ENCODE data around the gene KCNQ4.

The KCNQ4 gene

DNA sequence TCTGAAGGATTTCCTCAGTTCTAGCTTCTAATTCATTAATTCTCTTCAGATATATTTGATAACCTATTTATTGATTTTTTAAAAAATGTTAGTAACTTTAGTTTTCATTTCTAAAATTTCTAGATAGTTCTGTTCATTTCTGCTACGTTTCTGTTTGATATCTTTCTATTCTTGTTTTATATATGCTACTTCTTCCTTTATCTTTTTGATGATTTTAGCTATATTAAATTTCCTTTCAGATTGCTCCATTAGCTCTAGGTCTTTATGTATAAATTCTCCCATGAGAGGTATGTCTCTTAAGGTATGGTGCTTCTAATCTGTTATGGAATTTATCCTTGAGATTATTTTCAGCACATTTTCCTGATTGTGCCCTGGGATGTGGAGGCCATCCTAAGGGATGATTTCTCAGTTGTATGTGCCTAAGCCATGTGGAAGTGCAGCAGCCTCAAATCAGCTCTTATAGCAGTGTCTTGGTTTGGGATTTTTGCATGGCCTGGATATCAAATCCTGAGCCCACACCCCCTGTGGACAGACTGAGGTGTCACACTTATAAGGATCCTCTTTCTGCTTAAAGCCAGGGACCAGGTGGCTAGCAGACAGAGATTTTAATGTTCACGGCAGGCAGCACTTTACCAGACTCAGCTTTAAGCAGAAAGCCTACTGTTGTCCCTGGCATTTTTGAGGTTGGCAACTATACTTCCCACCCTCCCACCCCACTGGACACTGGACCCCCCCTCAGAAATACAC is 6.2 kb upstream of the KCNQ4 start:
- no peak for DNase-seq

DNA sequence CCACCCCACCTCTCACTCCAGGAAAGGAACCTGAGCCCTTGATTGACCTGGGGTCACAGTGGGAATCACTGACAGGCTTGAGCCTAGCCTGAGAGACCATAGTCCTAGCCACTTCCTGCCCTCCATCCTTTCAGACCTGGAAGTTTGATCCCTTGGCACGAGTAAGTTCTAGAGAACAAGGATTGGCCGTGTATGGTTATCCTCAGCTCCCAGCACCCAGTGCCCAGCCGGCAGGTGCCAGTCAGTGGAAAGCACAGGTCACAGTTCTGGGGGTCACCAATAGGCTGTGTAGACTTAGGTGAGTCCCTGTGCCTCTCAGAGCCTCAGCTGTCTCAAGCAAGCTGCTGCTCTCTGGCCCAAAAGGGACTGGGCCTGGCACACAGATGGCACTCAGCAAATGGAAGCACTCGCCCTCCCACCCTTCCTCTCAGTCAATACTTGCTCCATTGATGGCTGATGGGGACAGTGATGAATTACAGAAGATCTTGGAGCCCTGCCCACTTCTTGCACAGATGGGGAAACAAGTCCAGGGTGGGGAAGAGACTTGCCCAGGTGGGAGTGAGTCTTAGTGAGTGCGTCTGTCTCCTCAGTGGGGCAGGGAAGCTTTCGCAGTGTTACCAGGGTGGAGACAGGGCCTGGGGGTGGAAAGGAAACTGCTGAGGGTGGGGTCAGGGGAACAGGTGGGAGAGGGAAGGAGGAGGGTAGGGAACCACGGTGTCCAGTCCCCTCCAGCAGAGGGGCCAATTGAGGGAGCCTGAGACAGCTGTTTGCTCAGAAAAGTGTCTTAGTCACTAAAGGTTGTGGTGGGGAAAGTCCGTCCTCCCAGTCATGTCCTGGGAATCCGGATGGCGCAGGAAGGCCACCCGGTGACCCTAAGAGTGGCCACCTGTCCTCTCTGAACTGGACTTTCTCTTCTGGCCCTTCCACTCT is 2.6 kb upstream of the KCNQ4 start:
- no peak for DNase-seq

DNA sequence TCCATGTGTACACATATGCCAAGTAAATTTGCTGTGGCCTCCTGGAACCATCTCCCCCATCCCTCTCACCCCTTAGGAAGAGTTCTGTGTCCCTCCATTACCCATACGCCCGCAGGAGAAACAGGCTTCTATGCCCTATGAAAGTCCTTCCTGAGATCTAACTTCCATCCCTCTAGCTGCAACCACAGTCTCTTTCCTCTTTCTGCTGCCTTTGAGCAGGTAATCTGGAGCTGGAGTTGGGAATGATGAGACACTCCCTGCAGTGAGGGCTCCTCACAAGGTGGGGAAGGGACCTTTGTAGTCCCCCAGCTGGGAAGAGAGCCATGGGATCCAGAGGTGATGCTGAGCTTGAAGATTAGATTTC is 2.0 kb upstream of the KCNQ4 start:
- no peak for DNase-seq

DNA sequence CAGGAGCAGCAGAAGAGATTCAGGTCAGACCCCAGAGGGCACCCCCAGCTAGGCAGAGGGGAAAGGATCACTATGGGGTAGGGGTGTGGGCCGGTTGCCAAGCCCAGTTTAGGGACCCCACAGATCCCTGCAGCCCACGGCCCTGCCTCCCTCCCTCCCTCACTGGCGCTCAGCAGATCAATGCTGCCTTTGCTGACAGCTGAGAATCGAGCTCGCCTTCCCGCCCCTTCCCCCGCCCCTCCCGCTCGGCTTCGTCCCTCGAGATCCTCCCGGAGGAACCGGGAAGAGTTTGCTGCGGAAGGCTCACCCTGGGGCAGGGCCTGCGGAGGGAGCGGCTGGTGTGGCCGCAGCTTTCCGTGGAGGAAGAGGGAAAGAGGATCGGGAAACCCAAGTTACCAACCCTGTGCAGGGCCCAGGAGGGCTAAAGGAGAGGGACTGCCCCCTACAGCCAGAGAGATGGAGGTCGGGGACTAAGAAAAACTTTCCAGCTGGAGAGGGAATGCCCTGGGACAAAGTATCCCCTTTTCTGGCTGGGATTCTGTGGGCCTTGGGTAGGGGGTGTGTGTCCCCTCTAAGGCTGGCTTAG is 1.1 kb upstream of the KCNQ4 start:
- no peak for DNase-seq

DNA sequence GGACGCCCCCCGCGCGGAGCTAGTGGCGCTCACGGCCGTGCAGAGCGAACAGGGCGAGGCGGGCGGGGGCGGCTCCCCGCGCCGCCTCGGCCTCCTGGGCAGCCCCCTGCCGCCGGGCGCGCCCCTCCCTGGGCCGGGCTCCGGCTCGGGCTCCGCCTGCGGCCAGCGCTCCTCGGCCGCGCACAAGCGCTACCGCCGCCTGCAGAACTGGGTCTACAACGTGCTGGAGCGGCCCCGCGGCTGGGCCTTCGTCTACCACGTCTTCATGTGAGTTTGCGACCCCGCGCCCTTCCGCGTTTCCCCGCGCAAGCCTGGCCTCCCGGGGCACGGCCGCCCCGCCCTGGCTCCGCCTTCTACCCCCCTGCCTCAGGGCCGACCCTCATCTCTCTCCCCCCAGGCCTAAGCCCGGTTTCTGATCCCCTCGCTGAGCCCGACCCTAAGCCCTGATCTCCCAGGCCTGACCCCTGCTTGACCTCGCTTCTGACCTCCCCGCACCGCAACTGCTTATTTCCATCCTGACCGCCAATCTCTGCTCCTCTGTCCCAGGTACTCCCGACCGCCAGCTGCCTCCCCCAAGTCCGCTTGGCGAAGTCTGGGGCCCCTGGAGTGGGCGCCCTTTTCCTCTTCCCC is 669 bp downstream of the KCNQ4 start:
- no peak for DNase-seq

DNA sequence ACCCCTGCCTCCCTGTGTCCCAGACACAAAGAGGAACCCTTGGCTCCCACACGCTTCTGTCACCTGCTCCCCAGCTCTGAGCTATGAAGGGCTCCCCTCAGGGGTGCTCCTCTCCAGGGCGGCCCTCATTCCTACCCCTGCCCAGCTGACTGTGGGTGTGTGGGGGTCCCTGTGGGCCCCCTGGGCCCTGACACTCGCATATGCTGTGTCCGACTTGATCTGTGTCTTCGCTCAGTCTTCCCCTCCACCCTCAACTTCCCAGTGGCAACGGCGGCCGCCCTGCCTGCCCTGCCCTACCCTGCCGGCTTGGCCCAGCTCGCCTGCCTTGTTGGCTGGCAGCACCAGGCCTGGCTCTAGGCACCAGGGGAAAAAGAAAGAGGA is 1.2 kb downstream of the KCNQ4 start:
- no peak for DNase-seq

DNA sequence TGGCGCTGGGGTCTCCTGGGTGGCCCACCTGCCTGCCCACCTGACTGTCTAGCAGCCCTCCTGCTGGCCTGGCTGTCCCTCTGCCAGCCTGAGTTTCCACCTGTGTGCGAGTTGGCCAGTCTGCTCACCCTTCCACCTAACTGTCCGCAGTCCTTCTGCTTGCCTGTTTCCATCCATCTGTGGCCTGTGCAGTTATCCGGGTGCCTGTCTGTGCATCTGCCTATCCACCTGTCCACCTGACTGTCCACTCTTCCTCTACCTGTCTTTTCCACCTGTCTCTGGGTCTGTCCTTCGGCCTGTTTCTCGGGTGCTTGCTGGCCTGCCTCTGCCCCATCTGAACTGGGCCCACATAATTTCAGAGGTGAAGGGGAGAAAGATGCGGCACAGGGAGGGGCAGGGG is 1.9 kb downstream of the KCNQ4 start:
- DNase-seq, result no peak

DNA sequence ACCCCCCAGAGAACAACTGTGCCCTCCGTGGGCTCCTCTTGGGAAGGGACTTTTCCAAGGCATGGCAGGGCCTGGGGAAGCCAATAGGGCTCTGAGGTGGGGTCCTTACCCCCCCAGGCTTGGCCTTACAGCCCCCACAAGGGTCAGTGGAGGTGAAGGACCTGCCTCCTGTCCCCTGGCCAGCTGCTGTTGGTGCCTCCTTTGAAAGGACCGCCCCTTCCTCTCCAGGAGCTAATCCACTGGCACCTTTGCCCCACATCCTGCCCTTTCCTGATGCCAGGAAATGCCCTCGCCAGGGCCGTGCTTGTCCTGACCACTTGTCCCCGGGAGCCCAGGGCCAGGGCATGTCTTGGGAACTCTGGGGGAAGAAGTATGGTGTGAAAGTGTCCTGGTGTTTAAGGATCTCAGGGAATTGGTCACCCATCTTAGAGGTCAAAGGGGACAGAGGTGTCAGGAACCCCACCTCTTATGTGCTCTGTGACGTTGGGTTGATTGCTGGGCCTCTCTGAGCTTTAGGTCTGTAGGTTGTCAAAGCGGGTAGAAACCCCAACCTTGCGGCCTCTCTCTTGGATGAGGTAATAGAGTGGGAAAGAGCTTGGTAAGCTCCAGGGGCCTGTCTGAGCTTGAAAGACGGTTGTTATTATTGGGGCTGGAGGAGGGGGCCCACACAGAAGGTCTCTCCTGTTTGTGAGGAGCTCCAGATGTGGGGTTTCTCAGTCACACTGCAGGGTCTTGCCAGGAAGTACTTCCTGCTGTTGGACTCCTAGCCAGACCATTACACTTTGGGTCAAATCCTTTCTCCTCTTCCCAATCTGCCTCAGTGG is 2.8 kb downstream of the KCNQ4 start:
- DNase-seq, result no peak

DNA sequence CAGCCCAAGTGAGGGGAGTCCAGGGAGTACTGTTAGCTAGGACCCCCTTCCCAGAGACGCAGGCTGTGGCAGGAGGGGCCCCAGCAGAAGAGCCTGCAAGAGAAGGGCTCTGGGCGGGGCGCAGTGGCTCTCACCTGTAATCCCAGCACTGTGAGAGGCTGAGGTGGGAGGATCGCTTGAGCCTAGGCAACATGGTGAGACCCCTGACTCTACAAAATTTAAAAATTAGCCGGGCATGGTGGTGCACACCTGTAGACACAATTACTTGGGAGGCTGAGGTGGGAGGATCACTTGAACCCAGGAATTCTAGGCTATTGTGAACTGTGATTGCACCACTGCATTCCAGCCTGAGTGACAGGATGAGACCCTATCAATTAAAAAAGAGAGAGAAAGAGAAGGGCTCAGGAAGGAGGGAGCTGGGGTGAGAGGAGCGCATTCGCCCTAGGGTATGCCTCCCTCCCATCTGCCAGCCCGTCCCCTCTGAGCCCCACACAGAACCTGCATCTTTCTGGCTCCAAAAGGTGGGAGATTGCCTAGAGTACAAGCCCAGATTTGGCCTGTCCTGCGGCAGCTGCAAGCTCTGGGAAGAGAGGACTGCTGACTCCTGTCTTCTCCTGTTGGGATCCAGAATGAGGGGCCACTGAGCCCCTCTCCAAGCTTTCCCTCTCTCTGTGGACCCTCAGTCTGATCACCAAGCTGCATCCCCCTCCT is 3.6 kb downstream of the KCNQ4 start:
- no peak for DNase-seq

DNA sequence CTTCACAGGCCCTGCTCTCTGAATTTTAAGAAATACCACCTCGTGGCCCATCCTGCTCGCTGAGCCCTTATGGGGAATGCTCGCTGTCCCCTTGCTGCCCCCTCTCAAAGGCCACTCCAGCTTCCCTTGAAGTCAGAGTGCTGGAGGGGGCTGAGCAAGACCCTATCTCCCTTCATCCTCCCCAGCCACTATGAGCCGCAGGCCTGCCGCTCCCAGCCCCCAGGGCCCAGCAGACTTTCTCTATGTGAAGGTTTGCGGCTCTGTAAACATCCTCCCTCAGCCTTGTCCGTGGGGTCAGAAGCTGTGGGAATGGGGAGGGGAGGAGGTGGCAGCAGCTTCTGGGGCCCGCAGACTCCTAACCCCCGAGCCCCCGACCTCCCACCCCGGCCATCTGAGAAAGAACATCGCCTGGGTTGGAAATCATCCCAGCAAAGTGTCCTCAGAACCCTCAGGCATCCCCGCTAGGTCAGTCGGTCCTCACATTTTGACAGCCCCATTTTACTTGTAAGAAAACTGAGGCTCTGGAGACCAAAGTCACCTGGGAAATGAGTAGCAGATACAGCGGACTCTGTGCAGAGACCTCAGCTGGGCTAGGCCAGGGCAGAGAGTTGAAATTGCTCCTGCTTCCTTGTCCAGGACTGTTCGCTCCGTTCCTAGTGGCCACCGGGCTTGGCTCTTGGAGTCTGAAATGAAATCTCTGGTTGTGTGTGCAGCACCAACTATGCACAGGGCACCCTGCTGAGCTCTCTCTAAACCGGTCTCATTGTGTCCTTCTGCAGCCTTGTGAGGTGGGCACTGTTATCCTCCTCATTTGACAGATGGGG is 4.4 kb downstream of the KCNQ4 start:
- no peak for DNase-seq

DNA sequence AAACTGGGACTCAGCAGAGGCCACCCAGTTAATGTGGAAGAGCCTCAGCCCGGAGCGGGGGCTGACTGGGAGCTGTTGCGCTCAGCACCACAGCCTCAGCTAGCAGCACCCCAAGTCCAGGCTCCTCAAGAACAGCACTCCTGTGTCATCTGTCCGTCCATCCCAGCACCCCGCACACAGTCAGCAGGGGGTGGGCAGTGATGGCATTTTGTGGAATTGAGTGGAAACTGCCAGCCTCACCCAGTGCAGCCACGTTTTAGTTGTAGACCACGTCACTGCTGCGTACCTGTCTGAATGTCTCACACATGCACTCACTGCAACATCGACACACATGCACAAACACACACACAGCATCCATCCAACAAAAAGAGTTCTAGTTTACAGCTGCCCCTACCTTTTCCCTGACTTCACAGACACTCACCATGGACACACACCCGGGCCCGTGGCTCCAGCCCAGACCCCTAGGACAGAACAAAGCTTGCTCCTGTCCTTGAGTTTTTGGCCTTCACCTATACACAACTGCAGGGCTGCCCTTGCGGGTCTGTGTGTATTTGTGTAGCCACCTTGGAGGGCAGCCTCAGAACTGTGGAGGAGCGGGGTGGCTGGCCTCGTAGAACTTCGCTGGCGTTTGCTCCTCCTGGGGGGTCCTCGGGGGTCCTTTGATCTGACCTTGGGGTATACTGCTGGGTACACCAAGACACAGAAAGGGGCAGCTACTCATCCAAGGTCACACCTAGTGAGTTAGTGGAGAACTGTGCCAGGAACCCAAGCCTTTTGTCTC is 5.2 kb downstream of the KCNQ4 start:
- no peak for DNase-seq

DNA sequence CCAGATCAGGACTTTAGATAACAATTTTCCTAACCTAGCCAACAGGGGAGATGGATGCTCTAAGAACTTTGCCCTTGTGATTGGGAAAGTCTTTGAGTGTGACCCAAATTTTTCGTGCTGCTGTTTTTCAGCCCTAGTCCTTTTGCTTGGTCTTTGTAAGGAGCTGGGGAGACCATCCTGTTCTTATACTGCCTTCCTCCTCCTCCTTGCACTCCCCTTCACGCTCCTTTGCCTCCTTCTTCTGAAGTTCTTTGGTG is 5.7 kb downstream of the KCNQ4 start:
- no peak for DNase-seq

DNA sequence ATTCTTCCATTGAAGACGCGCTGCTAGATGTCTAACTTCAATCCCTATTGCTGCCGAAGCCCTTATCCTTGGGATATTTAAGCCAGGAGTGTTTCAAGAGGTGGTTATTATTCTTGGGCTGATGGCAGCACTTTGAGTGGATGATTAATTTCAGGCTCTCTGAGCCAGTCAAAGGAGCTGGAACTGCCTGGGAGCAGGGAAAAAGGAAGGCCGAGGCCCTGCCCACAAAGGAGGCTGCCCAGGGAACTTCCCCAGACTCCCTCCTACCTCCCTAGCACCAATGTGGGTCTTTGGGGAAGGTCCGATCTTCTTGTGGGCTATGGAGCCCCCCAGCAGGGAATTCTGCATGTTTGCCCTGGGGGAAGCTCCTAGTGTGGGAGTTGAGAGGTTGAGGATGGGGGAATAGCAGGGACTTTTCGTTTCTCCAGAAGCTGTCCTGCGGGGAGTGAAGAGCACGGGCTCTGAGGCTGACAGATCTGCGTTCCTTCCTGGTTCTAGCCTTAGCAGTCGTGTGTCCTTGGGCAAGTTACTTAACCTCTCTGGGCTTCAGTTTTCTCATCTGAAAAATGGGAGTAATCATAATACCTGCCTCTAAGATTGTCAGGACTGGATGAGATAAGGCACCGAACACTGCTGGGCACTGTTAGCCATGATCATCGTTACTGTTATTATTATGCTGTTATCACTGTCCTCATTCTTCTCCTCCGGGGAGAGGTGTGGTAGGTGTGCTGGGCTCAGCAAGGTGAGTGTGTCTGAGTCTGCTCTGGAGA is 6.3 kb downstream of the KCNQ4 start:
- no peak for DNase-seq

DNA sequence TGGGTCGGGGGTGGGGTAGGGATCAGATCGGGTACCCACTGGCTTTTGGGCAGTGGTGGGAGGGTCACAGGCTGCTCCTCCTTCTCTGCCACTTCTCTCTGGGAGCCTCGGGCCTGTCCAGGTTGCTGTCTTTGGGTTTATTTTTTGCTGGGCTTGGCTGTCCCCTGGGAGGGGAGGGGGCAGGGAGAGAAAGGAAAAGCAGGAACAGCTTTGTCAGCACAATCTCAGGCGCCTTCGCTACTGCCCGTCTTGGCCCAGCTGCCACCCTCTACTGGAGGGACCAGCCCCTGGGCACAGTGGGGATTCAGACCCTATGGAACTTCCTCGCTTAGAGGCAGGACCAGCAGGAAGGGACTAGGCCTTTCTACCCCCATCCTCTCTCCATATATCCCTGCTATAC is 8.4 kb downstream of the KCNQ4 start:
- no peak for DNase-seq

DNA sequence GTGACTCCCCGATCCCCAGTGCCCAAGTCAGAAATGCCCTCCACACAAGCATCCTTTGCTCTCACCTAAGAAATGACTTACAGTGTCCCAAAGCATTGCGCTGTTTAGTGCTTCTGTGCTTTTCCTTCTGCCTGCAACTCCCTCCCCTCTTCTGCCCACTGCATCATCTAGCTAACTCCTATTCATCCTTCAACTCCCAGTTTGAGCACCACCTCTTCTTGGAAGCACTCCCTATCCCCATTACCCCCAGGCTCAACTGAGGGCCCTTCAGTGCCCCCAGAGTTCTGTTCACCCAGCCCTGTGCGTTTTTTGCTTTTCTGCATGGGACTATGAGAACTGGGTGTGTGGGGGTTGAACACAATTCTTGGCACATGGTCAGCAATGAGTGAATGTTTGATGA is 10.0 kb downstream of the KCNQ4 start:
- DNase-seq, result no peak

DNA sequence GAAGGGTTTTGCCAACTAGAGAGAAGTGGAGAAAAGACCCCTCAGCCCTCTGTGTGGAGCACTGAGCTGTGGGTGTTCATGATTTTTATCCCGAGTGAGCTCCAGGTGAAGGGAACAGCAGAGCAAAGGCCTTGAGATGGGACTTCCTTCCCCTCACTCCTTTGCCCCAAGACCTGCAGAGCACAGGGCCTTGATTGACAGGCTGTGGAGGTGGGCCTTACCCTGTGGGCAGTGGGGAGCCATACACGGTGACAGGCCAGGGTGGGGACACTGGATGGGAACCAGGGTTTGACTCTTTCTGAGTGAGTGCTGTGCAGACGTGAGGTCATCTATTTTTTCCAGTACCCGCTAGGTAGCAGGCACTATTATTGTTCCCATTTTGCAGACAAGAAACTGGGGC is 10.5 kb downstream of the KCNQ4 start:
- DNase-seq, result no peak

DNA sequence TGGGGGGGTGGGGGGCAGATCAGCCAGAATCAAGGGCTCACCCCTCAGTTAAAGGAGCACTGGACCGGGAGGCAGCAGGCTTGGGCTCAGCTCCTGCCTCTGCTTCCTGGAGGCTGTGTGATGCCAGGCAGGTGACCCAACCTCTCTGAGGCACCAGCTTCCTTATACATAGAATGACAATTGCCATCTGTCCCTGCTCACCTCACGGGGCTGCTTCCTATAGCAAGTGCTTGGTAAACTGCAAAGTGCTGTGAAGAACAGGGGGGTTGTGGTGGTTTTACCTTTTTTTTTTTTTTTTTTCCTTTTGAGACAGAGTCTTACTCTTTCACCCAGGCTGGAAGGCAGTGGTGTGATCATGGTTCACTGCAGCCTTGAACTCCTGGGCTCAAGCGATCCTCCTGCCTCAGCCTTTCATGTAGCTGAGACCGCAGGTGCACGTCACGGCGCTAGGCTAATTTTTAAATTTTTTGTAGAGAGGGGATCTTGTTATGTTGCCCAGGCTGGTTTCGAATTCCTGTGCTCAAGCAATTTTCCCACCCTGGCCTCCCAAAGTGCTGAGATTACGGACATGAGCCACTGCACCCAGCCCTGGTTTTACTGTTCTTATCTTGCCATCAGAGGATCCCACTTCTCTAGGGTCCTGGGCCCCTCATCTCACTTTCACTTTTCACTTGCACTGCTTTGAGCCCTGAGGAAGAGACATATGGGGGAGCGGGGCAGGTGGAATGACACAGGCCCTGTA is 11.6 kb downstream of the KCNQ4 start:
- no peak for DNase-seq

DNA sequence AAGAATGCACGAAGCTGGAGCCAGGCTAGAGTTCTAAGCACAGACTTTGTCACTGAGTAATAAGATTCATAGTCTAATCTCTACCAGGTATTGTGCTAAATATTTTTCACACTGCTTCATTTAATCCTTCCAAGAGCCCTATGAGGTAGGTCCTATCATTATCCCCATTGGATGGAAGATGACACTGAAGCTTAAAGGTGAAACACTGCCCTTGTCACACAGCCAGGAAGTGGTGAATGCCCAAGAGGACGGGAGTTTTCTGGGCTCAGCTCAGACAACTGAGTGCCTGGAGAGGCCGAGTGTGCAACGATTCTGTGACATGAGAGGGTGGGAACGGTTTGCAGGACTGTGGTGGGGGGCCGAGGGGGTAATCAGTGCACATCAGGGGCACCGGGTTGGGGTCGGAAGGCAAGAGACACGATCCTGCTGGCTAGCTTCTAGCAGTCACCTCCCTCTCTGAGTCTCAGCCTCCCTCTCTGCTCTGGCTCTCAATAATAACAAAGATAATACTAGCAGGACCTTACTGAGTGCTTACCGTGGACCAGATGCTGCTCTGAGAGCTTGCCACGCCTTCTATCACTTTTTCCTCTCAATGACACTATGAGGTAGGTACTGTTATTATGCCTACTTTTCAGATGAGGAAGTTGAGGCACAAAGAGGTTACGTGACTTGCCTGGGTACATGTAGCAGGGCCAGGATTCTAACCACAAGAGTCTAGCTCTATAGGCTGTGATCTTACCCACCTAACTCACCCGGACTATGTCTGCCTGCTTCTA is 12.4 kb downstream of the KCNQ4 start:
- DNase-seq, result no peak

Measured in DMS153 (cell line).